DND-41 (cell line): ENCODE measurements around the gene PLEKHA8.

Source experiments
- ATAC-seq: fragments of 200-7000 bp; cut with Tn5 transposase; 3 replicates; pipeline ENCODE4 v1.9.1; 2021; ENCODE audit warnings: low read depth; ENCODE audit not compliant: insufficient read depth
- DNase-seq: peaks from one replicate; pipeline ENCODE4 v3.0.0-alpha.2; 2020
- H2AFZ ChIP-seq: 2 replicates; pipeline ENCODE4 v1.6.0; 2012; ENCODE audit warnings: low read depth, low read length
- H3K27ac ChIP-seq: 2 replicates; pipeline ENCODE4 v1.5.1; 2012; ENCODE audit warnings: low read length, inconsistent platforms
- H3K27me3 ChIP-seq: fragments of 200-600 bp; sonication (generic); 2 replicates; pipeline ENCODE4 v1.6.0; 2012; ENCODE audit warnings: low read length, mild to moderate bottlenecking, inconsistent platforms; ENCODE audit not compliant: insufficient read depth, poor library complexity
- H3K36me3 ChIP-seq: 2 replicates; pipeline ENCODE4 v1.5.1; 2012; ENCODE audit warnings: low read length, inconsistent platforms; ENCODE audit not compliant: insufficient read depth
- H3K4me1 ChIP-seq: 2 replicates; pipeline ENCODE4 v1.5.1; 2012; ENCODE audit warnings: mild to moderate bottlenecking, low read length; ENCODE audit not compliant: insufficient read depth
- H3K4me2 ChIP-seq: 2 replicates; pipeline ENCODE4 v1.6.0; 2012; ENCODE audit warnings: mild to moderate bottlenecking, moderate library complexity, low read length, inconsistent platforms; ENCODE audit not compliant: insufficient read depth
- H3K4me3 ChIP-seq, 2 experiments: fragments of 200-600 bp in 1 of 2; shearing (Covaris generic) in 1 of 2; 2 replicates each; pipeline ENCODE4 v1.5.1; 2012 to 2016; ENCODE audit warnings: inconsistent platforms in 2 of 2, low read length in 2 of 2, mild to moderate bottlenecking in 2 of 2, low read depth in 1 of 2, moderate library complexity in 1 of 2
- H3K79me2 ChIP-seq: 2 replicates; pipeline ENCODE4 v1.6.0; 2012; ENCODE audit warnings: low read length, inconsistent platforms; ENCODE audit not compliant: insufficient read depth
- H3K9ac ChIP-seq: 2 replicates; pipeline ENCODE4 v1.6.0; 2012; ENCODE audit warnings: low read depth, mild to moderate bottlenecking, inconsistent platforms, low read length, moderate library complexity
- H3K9me3 ChIP-seq: 2 replicates; pipeline ENCODE4 v1.5.1; 2012; ENCODE audit warnings: low read length, moderate library complexity, mild to moderate bottlenecking, inconsistent platforms; ENCODE audit not compliant: insufficient read depth, severe bottlenecking
- H4K20me1 ChIP-seq: 2 replicates; pipeline ENCODE4 v1.6.0; 2012; ENCODE audit warnings: low read length; ENCODE audit not compliant: insufficient read depth
- EZH2 ChIP-seq: IDR thresholded peaks from 3 replicates; pipeline ENCODE4 v1.6.1; 2012; ENCODE audit warnings: borderline replicate concordance, low read depth, mild to moderate bottlenecking, moderate library complexity, low read length, inconsistent platforms; ENCODE audit not compliant: severe bottlenecking
- TF ChIP-seq, protein P1 (sequence below): IDR thresholded peaks from 2 replicates; pipeline ENCODE4 v1.5.1; 2012; ENCODE audit warnings: borderline replicate concordance, low read length, moderate library complexity, mild to moderate bottlenecking; ENCODE audit not compliant: poor library complexity, severe bottlenecking; ENCODE audit errors: extremely low read depth

PLEKHA8 gene

DNA sequence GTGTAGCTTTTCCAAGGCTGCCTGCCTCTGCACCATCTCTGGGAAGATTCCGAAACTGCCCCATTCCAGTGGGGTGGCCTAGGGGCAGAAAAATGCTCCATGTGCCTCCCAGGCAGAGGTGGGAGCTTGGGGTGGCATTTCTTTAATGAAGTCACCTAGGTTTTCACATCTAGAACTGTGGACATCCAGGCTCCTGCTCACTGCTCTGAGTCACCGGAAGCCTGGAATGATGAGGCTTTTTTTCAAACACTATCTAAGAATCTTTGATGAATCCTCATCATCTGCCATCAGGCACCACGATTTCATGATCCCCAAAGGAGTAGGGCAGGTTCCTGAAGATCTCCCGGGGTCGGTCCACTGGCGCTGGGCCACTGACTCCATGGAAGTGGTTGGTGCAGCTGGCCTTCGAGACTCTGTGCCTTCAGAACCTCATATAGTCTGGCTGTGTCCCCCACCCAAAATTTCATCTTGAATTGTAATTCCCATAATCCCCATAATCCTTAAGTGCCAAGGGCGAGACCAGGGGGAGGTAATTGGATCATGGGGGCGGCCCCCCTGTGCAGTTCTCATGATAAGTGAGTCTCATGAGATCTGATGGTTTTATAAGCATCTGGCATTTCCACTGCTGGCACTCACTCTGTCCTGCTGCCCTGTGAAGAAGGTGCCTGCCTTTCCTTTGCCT lies 143.7 kb downstream of the PLEKHA8 start:
- no peak overlapping the region for H3K9ac ChIP-seq
- TF ChIP-seq, protein P1, sequence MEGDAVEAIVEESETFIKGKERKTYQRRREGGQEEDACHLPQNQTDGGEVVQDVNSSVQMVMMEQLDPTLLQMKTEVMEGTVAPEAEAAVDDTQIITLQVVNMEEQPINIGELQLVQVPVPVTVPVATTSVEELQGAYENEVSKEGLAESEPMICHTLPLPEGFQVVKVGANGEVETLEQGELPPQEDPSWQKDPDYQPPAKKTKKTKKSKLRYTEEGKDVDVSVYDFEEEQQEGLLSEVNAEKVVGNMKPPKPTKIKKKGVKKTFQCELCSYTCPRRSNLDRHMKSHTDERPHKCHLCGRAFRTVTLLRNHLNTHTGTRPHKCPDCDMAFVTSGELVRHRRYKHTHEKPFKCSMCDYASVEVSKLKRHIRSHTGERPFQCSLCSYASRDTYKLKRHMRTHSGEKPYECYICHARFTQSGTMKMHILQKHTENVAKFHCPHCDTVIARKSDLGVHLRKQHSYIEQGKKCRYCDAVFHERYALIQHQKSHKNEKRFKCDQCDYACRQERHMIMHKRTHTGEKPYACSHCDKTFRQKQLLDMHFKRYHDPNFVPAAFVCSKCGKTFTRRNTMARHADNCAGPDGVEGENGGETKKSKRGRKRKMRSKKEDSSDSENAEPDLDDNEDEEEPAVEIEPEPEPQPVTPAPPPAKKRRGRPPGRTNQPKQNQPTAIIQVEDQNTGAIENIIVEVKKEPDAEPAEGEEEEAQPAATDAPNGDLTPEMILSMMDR = no peak
- TF ChIP-seq EZH2 = no peak
- no peaks in the 10 kb centered on the region for H3K79me2 ChIP-seq
- H3K27me3 ChIP-seq = no peaks in the 10 kb centered on the region
- no peak overlapping the region for H3K4me3 ChIP-seq
- no peak overlapping the region for H3K27ac ChIP-seq
- H3K36me3 ChIP-seq = no peaks in the 10 kb centered on the region
- ATAC-seq (no peak), DNase-seq (no peak)
- H3K9me3 ChIP-seq = no peaks in the 10 kb centered on the region
- no peaks in the 10 kb centered on the region for H4K20me1 ChIP-seq
- H3K4me2 ChIP-seq = no peak overlapping the region
- H2AFZ ChIP-seq = no peak overlapping the region
- no peaks in the 10 kb centered on the region for H3K4me1 ChIP-seq

GRCh38 chr7:30172451-30172850 lies 144.2 kb downstream of the PLEKHA8 start:
- no peak for ATAC-seq
- no peak overlapping the region for H3K27ac ChIP-seq
- TF ChIP-seq, protein P1 = no peak
- no peak for TF ChIP-seq EZH2
- H3K9me3 ChIP-seq = no peaks in the 10 kb centered on the region
- no peaks in the 10 kb centered on the region for H3K27me3 ChIP-seq
- no peak for DNase-seq
- no peak overlapping the region for H3K9ac ChIP-seq
- no peaks in the 10 kb centered on the region for H4K20me1 ChIP-seq
- no peaks in the 10 kb centered on the region for H3K4me1 ChIP-seq
- no peaks in the 10 kb centered on the region for H3K79me2 ChIP-seq
- no peaks in the 10 kb centered on the region for H3K36me3 ChIP-seq
- H2AFZ ChIP-seq = no peak overlapping the region
- H3K4me2 ChIP-seq = no peak overlapping the region
- no peak overlapping the region for H3K4me3 ChIP-seq

DNA sequence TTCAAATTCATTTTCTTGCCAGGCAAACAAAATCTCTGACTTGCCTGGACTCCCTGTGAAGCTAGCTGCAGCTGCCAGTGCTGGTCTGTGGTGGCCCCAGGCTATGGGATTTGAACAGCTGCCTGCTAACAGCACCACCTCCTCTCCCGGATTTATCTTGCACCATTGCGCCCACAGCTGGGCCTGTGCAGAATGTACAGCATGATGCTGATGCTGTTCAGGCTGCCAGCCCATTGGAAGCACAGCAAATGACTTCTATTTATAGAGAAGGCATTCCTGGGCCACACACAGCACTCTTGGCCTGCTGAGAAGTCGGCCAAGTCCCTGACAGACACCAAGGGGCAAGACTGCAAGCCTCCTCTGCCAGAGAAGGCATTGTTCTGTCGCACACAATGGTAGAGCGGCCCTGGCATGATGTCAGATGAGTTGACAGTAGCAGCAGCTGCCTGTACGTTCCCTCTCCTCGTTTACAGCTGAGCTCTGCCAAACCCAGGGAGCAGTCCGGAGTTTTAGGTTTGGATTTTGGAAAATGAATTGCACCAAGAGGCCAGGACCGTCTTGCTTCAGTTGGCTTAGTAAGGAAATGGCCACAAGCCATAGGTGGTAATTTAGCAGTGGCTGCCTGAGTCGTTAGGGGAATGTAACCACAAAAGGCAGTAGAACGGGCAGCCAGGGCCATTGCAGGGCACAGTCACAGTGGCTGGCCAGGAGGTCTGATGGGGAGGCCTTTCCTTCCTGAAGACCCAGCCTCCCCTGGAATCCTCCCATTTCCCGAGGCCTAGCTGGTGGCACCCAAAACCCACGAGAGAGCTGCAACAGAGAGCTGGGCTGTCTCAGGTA lies 145.1 kb downstream of the PLEKHA8 start:
- no peak overlapping the region for H2AFZ ChIP-seq
- no peaks in the 10 kb centered on the region for H4K20me1 ChIP-seq
- H3K9ac ChIP-seq = no peak overlapping the region
- H3K27ac ChIP-seq = no peak overlapping the region
- H3K4me3 ChIP-seq = no peak overlapping the region
- ATAC-seq (no peak), DNase-seq (no peak)
- H3K27me3 ChIP-seq = no peaks in the 10 kb centered on the region
- no peak for TF ChIP-seq EZH2
- TF ChIP-seq, protein P1 = peak; percentile 13
- no peaks in the 10 kb centered on the region for H3K79me2 ChIP-seq
- no peaks in the 10 kb centered on the region for H3K9me3 ChIP-seq
- H3K4me2 ChIP-seq = no peak overlapping the region
- no peaks in the 10 kb centered on the region for H3K4me1 ChIP-seq
- H3K36me3 ChIP-seq = no peaks in the 10 kb centered on the region
